ENCODE data around the gene VIT.
"Not testable (repeated sequence)": the region's sequence is repeated elsewhere in the genome, so short reads cannot be mapped to it uniquely, and the experiment has no call there.

VIT gene

GRCh38 chr2:36675579-36676282, 20.8 kb upstream of the VIT start:
- in situ Hi-C loops (cut with HindIII; ENCODE audit: low sequenced_read_pairs) = loop anchor here (5.0 kb wide), 1 partner anchor 218 kb away; no protein-coding TSS in a partner anchor

GRCh38 chr2:36676364-36676763, 20.1 kb upstream of the VIT start:
- in situ Hi-C loops (cut with HindIII; ENCODE audit: low sequenced_read_pairs) = loop anchor here (5.0 kb wide), 1 partner anchor 219 kb away; no protein-coding TSS in a partner anchor

GRCh38 chr2:36677386-36677785, 19.1 kb upstream of the VIT start:
- in situ Hi-C loops (cut with HindIII; ENCODE audit: low sequenced_read_pairs) = loop anchor here (5.0 kb wide), 1 partner anchor 220 kb away; no protein-coding TSS in a partner anchor

GRCh38 chr2:36677996-36678605, 18.4 kb upstream of the VIT start:
- in situ Hi-C loops (cut with HindIII; ENCODE audit: low sequenced_read_pairs) = loop anchor here (5.0 kb wide), 1 partner anchor 221 kb away; no protein-coding TSS in a partner anchor

GRCh38 chr2:36678856-36679255, 17.7 kb upstream of the VIT start:
- in situ Hi-C loops (cut with HindIII; ENCODE audit: low sequenced_read_pairs) = loop anchor here (5.0 kb wide), 1 partner anchor 222 kb away; no protein-coding TSS in a partner anchor

GRCh38 chr2:36680012-36680411, 16.5 kb upstream of the VIT start:
- in situ Hi-C loops (cut with HindIII; ENCODE audit: low sequenced_read_pairs) = no loop called here

GRCh38 chr2:36682562-36682961, 13.9 kb upstream of the VIT start:
- in situ Hi-C loops (cut with HindIII; ENCODE audit: low sequenced_read_pairs) = no loop called here

GRCh38 chr2:36683002-36683401, 13.5 kb upstream of the VIT start:
- in situ Hi-C loops (cut with HindIII; ENCODE audit: low sequenced_read_pairs) = no loop called here

- in situ Hi-C loops (cut with HindIII; ENCODE audit: low sequenced_read_pairs) = not testable (repeated sequence)
Measured at GRCh38 chr2:36688291-36688690, 8.2 kb upstream of the VIT start.

GRCh38 chr2:36689013-36689412, 7.5 kb upstream of the VIT start:
- in situ Hi-C loops (cut with HindIII; ENCODE audit: low sequenced_read_pairs) = not testable (repeated sequence)

- in situ Hi-C loops (cut with HindIII; ENCODE audit: low sequenced_read_pairs) = no loop called here
Measured at GRCh38 chr2:36692121-36692520, 4.4 kb upstream of the VIT start.

- in situ Hi-C loops (cut with HindIII; ENCODE audit: low sequenced_read_pairs) = no loop called here
Measured at GRCh38 chr2:36693825-36694224, 2.7 kb upstream of the VIT start.

GRCh38 chr2:36695746-36696415, 626 bp upstream of the VIT start:
- in situ Hi-C loops (cut with HindIII; ENCODE audit: low sequenced_read_pairs) = no loop called here

- in situ Hi-C loops (cut with HindIII; ENCODE audit: low sequenced_read_pairs) = no loop called here
Measured at GRCh38 chr2:36697424-36698066, 1.0 kb downstream of the VIT start.

- in situ Hi-C loops (cut with HindIII; ENCODE audit: low sequenced_read_pairs) = no loop called here
Measured at GRCh38 chr2:36698993-36699392, 2.5 kb downstream of the VIT start.

GRCh38 chr2:36700311-36700710, 3.8 kb downstream of the VIT start:
- in situ Hi-C loops (cut with HindIII; ENCODE audit: low sequenced_read_pairs) = no loop called here

GRCh38 chr2:36701391-36701795, 4.9 kb downstream of the VIT start:
- in situ Hi-C loops (cut with HindIII; ENCODE audit: low sequenced_read_pairs) = no loop called here

- in situ Hi-C loops (cut with HindIII; ENCODE audit: low sequenced_read_pairs) = no loop called here
Measured at GRCh38 chr2:36701918-36702317, 5.4 kb downstream of the VIT start.

- in situ Hi-C loops (cut with HindIII; ENCODE audit: low sequenced_read_pairs) = no loop called here
Measured at GRCh38 chr2:36702781-36703180, 6.3 kb downstream of the VIT start.

GRCh38 chr2:36704475-36705150, 8.1 kb downstream of the VIT start:
- in situ Hi-C loops (cut with HindIII; ENCODE audit: low sequenced_read_pairs) = no loop called here

Data from endothelial cell of hepatic sinusoid (primary cell).